HL-60 (cell line): ENCODE results near the gene RTN4.

Experiments
- CTCF ChIP-seq: IDR thresholded peaks from one replicate; pipeline ENCODE4 v1.5.1; 2011; ENCODE audit warnings: low read length, control low read depth, inconsistent platforms; ENCODE audit not compliant: insufficient read depth
- GABPA ChIP-seq: IDR thresholded peaks from 2 replicates; pipeline ENCODE4 v1.6.1; 2012; ENCODE audit warnings: low read depth
- POLR2AphosphoS5 ChIP-seq: IDR thresholded peaks from 2 replicates; pipeline ENCODE4 v1.6.1; 2012; ENCODE audit warnings: low read depth
- SPI1 ChIP-seq: IDR thresholded peaks from 2 replicates; pipeline ENCODE4 v1.6.1; 2012; ENCODE audit warnings: low read depth, mild to moderate bottlenecking, borderline replicate concordance

DNA sequence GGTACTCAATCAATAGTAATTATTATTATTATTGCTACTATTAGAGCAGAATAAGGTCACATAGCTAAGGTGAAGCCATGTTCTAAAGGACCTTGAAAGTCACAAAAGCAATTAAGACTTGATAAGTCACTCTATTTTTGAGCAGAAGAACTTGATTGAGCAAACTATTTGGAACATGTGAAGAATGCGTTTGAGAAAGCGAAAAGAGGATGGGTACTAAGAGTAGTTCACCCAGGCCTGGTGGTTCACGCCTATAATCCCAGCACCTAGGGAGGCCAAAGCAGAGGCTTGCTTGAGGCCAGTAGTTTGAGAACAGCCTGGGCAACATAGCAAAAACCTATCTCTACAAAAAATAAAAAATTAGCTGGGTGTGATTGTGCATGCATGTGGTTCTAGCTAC is 7.2 kb upstream of the RTN4 start:
- TF ChIP-seq CTCF (no peak), SPI1 (no peak), POLR2AphosphoS5 (no peak), GABPA (no peak)
